HG02623 (cell line): ENCODE results near the gene NXN.

Experiments used
- ATAC-seq: cut with Tn5 transposase; IDR thresholded peaks from one replicate; pipeline ENCODE4 v1.9.1; 2021; ENCODE audit warnings: moderate library complexity; ENCODE audit not compliant: unreplicated experiment

Gene NXN

DNA sequence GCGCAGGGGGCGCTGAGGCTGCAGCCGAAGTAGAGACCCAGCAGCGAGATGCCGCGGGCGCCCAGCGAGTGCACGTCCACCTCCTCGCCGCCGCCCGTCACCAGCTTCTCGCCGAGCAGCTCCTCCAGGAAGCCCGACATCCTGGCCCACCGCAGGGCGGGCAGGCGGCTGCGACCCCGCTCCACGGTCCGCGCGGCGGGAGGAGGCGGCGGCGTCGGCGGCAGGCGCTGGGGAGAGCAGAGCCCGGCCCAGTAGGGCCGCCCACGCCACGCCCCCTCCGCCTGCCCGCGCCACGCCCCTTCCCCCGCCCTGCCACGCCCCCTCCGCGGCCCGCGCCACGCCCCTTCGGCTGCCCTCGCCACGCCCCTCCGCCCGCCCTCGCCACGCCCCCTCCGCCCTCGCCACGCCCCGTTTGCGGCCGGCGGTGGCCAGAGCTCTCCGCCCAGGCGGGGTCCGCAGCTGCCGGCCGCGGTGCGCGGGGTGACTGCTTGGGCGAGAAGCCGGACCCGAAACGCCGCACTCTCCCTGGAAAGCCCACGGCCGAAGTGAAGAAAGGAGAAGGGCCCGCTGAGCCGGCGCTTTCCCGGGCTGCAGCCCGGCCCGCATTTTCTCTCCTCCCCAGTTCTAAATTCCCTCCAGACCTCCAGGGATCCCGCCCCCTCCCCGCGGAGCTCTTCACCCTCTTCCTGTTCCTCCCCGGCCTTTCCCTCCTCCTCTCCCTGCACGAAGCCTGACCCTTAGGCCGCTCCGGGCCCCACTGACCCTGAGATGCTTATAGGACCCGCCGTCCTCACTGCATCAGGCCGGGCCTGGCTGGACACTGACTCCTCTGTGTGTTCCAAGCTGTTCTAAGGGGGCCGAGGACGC lies at the start of gene NXN:
Gene NXN (minus strand): TSS at position 238 of the 867 bp plus-strand sequence.
- ATAC-seq: peak; percentile 74

DNA sequence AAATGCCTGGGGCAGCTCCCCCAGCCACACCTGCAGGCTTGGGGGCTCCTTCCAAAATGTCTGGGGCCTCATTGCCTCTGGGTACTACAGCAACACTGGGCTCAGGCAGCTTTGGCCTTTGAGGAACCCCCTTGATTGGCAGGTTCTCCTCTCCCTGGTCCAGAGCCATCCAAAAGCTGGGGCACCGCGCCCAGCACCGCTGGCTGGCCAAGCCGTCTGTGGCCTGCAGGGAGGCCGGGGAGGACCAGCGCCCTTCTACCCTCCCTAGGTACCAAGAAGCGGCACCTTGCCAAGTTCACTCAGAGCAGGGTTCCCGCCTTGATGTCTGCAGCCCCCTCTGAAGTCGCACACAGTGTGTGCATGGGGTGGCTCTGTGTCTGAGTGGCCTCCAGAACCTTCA lies 47.5 kb upstream of the NXN start:
- no peak for ATAC-seq

DNA sequence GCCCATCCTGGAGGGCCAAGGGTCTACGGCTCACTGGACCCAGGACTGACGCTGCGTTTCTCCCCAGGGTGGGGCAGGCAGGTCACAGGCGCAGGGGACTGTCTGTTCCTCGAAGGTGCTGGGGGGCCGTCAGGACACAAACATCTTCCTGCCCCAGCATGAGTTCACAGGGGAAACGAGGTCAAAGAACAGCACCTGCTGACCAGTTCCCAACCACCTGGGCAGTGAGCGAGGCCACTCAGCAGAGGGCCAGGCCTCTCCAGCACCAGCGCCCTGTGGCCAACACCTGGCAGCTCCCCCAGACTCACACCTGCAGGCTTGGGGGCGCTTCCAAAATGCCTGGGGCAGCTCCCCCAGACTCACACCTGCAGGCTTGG lies 47.0 kb upstream of the NXN start:
- ATAC-seq: no peak

DNA sequence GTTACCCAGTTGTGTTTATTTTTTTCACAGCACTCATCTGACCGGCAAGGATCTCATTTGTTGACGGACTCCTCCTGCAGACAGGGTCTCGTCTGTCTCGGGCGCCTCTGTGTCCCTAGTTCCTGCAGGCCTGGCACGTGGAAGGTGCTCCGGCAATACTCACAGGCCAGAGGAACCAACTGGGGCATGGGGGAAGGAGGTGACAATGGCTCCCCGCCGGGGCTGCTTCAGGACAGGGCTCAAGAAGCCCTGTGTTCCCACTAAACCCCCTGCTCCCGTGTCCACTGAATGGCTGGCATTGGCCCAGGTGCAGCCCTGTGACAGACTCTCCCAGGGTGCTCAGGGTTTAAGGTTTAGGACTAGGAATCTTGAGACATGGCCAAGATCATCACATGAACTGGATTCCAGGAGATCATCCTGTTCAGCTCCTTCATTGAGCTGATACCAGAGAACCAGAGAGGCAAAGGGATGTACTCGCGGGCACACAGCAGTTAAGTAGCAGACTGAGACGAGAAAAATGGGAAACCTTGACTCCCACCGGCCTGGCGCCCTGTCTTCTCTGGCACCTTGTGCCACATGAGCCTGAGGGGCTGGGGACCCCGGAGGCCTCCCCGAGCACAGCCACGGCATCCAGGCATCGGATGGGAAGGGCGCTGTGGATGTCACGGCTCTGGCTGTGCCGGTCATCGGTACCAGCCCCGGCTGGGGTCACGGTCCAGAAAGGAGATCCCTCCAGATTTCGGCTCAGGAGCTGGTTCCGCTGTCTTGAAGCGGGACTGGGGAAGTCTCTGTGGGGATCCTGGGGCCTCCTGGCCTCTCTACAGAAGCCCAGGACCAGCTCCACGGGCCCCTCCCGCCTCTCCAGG lies 46.4 kb upstream of the NXN start:
- no peak for ATAC-seq

DNA sequence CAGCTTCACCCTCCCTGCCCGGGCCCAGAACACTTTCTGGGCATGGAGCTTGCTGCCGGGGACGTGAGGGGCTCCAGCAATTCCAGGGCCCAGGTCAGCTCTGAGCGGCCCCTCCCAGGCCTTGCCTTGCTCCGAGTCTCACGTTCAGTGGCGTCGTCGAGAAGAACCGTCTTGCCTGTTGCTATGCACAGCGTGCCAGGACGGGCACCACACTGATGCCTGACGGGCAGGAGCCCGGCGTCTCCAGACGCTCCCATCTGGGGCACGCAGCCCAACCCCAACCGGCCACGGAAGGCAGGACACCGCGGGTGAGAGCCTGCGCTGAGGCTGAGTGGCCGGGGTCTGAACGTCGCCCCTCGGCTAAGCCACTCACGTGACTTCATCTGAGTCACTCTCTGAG lies 44.5 kb upstream of the NXN start:
- no peak for ATAC-seq

DNA sequence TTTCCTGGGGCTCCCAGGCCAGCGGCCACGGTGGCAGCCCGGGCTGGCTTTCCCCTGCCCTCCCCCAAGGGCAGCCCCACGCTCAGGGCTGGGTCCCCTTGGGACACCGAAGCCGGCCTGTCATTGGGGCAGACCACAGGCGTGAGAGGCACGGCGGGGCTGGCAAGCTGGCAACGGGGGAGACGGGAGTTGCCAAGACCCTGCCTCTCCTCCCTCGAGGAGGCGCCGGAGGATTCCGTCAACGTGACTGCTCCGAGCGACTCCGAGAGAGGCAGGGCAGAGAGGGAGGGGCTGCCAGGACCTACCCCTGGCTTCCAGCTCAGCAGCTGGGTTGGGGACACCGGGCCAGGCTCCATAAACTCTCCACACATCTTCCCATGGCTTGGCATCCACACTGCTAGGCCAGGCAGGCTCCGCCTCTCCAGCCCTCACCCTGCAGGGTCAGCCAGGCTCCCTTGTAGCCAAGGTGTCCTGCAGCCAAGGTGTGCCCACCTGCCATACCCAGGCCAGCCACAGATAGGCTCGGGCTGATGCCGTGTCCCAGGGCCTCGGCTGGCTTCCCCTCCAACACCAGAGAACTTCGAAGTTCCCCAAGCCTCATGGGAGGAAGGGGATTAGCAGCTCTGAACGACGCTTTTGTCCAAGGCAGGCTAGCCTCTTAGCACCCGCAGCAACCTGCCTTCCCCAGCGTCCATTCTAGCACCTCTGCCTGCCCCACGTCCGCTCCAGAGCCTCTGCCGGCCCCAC lies 42.9 kb upstream of the NXN start:
- no peak for ATAC-seq

DNA sequence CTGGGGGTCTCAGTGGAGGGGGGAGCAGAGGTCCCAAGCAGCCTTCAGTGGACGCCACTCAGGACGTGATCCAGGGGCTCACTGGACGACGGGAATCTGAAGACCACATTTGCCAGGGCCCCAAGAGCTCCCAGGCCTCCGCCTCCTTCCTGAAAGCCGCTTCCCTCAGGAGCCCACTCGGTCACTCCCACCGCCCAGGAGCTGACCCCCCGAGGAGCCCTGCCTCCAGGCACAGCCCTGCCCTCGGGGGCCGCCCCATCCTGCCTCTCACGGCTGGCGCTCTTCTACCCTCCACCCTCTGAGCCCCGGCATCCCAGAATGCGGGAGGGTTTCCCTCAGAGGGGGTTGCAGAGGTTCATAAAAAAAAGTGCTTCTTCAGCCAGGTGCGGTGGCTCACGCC lies 41.6 kb upstream of the NXN start:
- no peak for ATAC-seq

DNA sequence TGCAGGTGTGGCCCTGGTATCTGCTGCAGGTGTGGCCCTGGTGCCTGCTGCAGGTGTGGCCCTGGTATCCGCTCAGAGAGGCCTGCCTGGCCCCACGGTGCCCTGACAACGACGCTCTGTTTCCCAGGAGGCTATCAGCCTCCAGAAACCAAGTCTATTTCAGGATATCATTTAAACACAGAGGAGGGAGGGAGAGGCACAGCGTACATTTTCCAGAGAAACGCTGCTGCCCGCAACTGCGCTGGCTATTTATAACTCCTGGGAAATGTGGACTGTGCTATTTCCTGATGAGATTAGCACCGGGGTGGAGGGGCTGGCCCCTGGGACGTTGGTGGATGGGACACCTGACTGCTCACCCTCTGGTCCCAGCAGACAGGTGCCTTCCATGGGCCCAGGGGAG lies 39.9 kb upstream of the NXN start:
- no peak for ATAC-seq

DNA sequence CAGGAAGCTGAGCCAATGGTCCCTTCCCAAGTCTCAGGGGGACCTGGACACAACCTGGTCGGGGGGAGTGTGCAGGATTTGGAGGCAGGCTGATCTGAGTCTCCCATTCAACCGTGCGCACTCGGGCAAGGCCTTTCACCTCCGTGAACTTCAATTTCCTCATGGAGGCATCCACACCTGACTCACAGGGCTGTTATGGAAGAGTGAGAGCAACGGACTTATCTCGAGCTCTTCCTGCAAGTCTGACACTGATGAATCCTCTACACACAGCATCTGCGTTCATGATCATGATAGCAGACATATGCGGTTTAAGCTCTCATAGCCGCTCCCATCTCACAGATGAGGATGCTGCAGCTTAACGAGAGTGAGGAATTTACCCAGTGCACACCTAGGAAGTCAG lies 39.0 kb upstream of the NXN start:
- no peak for ATAC-seq

DNA sequence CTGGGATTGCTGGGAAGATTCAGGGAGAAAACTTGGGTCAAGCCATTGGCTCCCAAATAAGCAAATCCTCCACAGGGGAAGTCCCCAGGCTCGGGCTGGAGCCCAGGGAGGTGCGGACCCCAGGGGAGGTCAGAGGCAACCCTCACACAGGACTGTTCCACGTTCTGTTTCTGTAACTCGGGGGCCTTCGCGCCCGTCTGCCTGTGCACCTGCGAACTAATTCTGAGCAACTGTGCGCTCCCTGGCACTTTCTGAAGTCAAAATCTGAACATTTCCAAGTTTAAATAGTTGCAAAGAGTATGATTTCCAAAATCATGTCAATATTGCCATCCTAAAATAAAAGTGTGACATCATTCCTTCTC lies 34.1 kb upstream of the NXN start:
- ATAC-seq: no peak

DNA sequence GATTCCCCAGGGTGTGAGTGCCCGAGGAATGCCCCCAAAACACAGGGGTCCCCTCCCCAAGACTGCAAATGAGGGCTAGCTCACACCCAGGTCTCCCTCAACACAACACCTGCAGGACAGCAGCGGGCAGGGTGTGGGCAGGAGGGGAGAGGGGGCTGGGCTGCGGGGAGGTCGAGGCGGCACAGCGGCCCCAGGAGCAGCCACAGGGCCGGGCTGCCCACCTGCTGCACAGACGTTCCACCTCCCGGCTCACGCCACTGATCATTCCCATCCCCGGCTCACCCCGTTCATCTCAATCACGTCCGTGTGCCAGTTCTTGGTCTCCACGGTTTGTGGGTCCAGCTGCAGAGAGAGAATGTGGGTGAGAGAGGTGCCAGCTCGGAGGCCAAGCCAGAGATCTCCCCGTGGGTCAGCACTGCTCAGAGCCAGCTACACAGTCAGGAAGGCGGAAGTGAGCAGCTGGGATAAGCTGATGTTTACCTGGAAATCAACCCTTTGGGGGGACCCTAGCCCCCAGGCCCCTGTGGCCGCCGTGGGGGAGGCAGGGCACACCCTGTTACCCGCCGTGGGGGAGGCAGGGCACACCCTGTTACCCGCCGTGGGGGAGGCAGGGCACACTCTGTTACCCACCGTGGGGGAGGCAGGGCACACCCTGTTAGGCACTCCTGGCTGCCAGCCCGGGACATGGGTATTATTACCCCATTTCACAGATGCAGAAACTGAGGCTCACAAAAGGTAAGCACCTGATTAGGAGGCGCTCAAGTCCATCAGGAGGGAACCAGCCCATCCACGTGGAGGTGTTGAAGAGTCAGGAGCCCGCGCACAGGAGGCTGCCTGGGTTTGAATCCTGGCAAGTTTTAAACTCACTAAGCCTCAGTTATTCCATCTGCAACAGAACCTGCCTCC lies 33.5 kb upstream of the NXN start:
- no peak for ATAC-seq

DNA sequence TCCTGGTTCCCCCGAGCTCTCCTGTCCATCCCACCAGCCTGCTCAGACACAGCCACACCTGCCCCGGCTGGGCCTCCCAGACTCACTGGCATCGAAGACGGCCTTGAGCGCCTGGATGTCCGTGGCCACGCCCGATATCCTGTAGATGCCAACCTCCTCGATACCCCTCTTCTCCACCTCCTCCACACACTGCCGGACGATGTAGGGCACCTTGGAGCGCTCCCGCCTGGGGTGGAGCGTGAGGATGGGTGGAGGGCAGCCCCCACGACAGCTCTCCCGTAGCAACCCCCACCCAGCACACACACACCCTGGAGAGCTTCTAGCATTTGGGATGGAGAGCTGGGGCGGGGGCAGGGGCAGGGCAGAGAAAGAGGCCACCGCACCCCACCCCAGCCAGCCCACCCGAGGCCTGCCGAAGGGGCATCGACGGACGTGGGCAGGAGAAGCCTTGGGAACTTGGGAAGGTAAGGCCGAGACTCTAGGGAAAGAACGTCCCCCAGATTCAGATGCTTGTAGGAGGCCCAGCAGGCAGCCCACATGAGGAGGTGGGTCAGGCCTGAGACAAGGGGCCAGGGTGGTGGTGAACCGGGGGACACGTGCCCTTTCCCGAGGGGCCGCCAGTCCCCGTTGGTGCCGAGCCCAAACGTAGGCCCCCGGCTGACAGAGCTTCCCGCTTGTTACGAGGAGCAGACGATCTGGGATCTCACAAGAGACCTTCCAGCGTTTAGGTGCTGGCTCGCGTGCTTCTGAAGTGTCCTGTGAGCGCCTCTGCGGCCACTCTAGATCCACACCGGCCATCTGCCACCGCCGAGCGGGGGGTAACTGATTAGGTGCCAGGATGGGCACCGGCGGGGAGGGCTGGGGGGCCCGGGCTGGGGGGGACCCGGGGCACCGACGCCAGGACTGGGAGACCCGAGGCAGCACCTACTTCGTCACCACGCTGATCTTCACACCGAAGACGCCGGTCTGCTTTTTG lies 32.5 kb upstream of the NXN start:
- ATAC-seq: no peak

DNA sequence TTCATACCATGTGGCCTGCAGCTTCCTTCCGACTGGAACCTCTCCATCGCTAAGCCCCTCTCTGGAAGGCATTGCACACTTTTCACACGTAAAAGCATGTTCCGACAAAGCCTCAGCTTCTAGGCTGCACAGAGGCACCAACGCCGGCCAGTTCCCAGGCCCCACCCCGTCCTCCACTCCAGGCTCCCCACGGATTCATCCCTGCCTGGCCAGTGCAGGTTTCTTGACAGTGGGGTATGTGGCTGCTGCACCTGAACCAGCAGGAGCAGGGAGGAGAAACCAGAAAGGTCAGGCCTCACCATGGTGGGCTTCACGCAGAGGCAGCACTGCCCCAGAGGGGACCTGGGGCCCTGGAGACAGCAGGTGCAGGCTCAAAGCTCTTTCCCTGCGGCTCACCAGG lies 31.6 kb upstream of the NXN start:
- ATAC-seq: no peak

DNA sequence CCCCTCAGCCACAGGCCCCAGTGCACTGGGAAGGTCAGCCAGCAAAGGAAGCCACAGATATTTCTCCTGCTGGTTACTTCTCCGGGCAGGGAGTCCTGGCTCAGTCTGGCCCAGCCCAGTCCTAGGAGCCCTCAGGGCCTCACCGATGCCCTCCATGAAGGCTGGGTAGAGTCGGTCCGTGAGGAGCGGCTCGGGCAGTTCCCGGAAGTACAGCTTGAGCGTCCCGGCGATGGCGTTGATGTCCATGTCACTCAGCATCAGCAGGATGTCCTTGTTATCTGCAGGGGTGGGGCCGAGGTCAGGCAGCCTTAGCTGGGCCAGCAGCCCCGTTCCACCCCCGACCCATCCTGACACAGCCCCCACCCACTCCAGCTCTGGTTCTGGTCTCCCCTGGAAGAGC lies 31.0 kb upstream of the NXN start:
- ATAC-seq: no peak

DNA sequence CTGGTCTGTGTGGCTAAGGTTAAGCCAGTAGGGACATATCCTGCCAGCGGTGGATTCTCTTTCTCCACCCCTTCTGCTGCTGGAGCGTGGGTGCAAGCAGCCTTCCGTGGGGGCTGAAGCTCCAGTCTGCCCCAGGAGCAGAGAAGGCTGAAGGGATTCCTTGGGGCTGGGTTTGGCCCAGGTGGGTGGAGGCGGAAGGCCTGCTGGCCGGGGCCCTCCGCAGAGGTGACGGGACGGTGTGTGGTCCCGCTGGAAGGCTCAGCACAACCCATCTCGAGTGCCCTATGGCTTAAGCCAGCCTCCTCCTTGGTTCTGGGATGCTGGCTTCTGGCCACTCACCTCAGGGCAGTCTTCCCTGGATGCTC lies 30.5 kb upstream of the NXN start:
- ATAC-seq: no peak

DNA sequence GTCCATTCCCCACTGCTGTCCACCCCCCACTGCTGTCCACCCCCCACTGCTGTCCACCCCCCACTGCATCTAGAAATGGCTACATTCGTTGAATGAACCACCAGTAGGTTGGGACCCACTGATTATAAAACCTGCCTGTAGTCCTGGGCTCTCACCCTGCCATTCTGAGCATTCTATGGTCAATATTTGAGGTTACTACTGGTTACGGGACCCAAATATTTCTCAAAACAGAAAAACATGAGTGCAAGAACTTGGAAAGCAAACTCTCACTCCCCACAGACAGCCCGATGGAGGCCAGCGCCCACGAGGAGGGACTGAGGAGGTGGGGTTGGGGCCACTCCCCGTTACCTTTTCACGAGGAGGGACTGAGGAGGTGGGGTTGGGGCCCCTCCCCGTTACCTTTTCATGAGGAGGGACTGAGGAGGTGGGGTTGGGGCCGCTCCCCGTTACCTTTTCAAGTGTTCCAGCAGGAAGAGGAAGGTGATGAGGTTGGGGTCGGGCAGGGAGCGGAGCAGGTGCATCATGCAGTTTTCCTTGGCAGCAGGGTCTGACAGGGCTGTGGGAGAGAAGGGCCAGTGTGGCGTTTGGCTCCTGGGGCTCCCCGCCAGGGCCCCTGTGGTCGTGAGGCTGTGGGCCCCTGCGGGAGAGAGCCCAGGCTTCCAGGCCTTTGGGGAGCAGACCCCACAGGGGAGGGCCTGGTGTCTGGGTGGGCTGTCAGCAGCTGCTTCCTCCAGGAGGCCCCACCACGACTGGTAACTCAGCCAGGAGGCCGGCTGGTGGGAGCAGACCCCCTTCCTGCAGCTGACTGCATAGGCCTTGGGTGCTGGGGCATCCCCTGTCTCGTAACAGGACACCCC lies 29.9 kb upstream of the NXN start:
- ATAC-seq: no peak

DNA sequence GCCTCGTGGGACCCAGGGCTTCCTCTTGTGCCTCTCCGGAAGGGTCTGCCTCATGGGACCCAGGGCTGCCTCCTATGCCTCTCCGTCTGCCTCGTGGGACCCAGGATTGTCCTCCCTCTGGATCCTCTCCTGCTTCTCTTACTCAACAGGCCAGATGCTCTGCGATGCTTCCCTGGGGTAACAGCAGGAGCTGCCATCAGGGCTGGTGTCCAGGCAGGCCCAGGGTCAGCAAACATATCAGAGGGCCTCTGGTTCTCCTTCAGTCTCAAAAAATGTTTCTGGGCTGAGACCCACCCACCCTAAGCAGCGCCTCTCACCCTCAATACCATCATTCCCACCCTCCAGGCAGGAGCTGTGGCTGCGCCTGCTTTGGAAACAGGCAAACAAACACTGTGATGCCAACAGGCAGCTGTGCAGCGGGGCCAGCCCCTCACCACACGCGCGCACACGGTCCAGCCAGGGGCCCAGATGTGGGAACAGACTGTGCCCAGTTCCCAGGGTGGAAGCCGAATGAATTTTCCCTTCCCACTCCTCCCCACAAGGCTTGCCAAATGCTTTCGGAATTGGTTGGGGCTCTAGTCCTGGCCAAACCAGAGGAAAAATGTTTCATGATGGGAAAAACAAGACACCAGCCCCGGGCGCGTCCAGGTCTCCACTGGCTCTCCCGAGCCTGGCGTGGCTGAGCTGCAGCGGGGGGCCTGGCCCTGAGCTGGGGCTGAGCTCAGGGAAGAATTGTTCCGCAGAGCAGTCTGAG lies 28.6 kb upstream of the NXN start:
- no peak for ATAC-seq
